Islet precursor cell (in vitro differentiated cells): ENCODE results near the gene AEN.
"Not testable (repeated sequence)": the region's sequence is repeated elsewhere in the genome, so short reads cannot be mapped to it uniquely, and the experiment has no call there.

ENCODE experiments used
- DNase-seq: peaks from one replicate; pipeline ENCODE4 v3.0.0-alpha.2; 2018

Gene AEN

GRCh38 chr15:88634449-88634848, 13.3 kb downstream of the AEN start:
- no peak for DNase-seq

GRCh38 chr15:88635318-88635717, 14.2 kb downstream of the AEN start:
- no peak for DNase-seq

DNA sequence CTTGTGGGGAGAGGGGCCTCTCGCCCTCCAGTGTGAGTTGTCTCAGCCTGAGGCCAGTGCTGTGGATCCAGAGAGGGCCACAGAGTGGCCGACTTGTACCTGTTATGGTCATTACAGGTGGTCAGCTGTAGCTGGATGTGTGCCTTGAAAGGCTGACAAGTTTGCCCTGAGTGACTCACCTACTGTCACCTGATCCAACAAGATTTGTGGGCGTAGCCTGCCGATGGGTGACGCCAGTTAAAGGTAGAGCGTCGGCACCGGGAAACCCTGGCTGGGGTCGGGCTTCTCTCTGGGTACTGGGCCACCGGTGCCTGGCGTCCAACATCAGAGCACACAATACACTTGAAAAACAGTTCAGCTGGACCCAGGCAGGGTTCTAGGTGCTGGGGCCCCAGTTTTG, 14.9 kb downstream of the AEN start:
- DNase-seq: peak; percentile 87

GRCh38 chr15:88636654-88637053, 15.5 kb downstream of the AEN start:
- no peak for DNase-seq

DNA sequence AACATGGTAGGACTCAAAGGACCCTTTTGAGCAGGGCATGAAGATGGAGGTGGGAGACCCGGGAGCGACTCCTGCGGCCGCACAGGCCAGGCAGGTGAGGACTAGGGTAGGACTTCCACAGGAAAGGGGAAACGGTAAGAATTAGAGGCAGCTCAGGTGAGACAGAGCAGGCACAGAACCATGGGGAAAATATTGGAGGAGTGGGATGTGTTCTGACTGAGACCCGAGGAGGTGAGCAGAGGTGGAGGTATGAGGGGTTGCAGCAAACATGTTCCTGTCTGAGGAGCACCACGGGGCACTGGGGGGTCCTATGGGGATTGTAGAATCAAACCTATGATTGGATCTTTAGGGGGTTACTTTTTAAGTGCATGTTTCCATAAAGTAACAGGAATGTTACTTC, 16.3 kb downstream of the AEN start:
- no peak for DNase-seq

GRCh38 chr15:88637841-88638625, 16.9 kb downstream of the AEN start:
- no peak for DNase-seq

DNA sequence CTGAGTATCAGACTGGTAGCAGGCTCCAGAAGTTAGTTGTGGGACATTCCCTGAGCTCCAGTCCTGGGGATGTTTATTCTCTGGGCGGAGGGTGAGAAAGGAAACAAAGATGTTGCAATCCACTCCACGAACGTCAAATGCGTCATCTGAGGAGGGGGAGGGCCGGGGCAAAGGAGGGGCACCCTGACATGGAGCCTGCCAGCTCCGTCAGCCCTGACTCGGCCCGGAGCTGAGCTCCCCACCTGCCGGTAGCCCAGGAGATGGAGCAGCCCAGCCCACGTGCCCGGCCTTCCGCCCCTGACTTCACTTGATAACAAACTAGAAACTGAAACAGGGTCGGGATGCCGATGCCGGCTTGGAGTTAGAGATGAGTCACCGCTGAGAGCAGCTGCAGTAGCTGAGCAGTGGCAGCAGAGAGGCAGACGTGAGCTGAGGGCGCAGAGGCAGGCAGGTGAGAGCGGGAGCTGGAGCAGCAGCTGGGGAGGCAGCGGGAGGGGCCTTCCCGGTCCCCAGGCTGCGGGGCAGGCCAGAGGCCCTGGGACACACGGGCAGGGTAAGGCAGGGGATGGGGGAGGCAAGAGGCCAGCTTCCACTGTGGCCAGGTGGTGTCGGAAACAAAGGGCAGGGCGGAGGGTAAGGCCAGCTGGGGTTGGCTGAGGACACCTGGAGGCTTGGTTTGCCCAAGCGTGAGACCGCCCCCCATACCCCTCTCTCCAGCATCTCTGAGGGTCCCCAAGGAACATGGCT, 17.7 kb downstream of the AEN start, which contains the start of gene ISG20:
Gene ISG20 (plus strand): TSS at position 391 of the 747 bp plus-strand sequence. CDS start 351 bp downstream, at position 742.
- DNase-seq: peak; percentile 99

DNA sequence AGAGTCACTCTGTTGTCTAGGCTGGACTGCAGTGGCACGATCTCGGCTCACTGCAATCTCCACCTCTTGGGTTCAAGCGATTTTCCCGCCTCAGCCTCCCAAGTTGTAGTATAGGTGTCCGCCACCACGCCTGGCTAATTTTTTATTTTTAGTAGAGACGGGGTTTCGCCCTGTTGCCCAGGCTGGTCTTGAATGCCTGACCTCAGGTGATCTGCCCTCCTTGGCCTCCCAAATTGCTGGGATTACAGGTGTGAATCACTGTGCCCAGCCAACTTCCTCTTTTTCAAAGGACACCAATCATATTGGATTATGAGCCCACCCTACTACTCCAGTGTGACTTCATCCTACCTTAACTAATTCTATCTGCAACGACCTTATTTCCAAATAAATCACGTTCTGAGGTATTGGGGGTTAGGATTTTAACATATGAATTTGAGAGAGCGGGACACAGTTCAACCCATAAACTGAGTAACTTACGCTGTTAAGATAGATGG, 20.9 kb downstream of the AEN start:
- DNase-seq: no peak

DNA sequence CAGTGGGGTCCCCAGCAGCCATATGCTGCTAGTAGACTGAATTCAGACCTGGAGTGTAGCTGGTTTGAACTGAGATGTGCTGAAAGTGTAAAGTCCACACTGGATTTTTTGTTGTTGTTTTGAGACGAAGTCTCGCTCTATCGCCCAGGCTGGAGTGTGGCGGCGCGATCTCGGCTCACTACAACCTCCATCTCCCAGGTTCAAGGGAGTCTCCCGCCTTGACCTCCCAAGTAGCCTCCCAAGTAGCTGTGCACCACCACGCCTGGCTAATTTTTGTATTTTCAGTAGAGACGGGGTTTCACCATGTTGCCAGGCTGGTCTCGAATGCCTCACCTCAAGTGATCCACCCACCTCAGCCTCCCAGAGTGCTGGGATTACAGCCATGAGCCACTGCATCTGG, 21.4 kb downstream of the AEN start:
- not testable (repeated sequence) for DNase-seq

GRCh38 chr15:88644741-88645140, 23.6 kb downstream of the AEN start:
- no peak for DNase-seq

DNA sequence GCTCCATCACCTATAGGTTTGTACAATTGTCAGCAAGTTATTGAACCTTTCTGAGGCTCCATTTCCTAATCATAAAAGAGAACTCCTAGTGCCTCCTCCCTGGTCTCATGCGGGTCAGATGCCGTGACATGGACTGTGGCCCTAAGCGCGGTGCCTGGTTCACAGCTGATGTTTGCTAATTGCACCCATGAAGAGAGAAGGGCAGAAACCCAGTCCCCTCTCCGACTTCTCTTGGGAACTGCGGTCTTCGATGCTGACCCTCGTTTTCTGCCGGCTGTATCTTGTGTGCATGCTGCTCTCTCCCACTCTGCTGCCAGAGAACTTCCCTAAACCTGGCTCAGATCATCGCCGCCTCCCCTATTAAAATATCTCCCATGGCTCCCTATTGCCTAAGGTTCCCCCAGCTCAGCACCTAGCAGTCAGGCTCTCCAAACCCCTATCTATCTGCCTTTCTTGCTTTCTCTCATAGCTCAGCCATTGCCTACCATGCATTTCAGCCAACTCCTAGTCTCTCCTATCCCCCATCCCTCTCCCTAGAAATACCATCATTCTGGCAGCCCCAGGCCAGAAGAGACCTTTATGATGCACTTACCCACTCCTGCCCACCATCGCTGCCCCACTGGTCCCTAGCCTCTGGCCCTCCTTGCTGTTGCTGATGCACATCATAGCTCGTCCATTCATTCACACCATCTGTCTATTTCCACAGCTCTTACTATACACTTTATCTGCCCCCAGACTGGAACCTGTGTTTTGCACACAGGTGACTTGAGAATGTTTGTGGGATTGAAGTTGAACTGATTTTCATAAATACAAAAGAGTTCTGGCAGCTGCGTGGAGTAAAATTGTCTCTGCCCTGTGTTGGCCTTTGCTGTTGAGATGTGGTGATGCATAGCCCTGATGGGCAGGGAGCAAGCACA, 24.3 kb downstream of the AEN start:
- DNase-seq: no peak

DNA sequence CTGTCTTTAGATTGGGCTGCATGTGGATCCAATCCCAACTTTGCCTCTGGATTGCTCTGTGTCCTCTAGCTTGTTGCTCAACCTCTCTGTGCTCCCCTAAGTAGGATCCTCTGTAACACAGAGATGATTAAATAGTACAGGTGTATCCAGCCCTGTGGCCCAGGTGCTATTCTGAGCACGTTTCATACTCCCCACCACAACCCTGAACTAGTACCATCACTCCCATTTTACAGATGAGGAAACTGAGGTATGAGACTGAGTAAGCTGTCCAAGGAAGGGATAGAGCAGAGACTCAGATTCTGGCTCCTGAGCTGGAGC, 24.9 kb downstream of the AEN start:
- no peak for DNase-seq

DNA sequence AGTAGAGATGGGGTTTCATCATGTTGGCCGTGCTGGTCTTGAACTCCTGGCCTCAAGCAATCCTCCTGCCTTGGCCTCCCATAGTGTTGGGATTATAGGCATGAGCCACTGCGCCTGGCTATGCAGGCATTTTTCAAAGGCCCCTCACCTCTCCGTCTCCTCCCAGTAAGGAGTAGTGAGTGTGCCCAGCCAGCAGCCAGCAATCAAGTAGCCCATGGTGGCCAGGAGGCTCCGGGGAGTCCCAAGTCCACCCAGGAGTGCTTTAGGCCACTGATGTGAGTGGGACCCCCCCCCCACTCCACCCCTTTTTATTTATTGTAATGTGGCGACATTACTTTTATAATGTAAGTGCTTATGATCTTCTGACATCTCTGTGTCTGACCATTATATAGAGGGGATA, 25.8 kb downstream of the AEN start:
- DNase-seq: no peak

DNA sequence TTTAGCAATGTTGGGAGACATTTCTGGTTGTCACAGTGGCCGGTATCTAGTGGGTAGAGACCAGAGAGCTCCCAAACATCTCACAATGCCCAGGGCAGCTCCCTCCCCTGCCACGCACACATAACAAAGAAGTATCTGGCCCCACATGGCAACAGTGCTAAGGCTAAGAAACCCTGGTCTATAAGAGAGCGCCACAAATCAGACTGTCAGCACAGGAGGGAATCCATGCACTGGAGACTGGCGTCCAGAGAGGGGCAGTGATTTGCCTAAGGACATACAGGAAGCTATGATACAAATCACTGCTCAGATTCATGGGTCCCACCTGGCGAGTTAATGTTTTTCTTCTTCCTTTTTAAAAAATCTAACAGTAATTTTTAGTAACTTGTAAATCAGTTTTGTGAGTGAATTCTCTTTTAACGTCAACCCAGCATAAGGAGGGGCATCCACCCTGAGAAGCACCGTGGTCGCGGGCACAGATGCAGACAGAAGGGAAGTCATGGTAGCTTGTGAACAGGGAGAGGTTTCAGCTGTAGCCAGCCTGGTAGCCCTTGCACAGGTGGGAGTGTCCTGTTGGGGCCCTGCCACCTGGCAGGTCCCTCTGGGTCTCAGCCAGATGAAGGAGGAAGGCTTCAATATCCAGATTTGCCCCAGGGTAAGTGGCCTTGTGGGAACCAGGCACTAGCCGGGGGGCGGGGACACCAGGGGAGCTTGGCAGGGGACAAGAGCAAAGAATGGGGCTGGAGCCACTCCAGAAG, 26.4 kb downstream of the AEN start:
- DNase-seq: no peak

DNA sequence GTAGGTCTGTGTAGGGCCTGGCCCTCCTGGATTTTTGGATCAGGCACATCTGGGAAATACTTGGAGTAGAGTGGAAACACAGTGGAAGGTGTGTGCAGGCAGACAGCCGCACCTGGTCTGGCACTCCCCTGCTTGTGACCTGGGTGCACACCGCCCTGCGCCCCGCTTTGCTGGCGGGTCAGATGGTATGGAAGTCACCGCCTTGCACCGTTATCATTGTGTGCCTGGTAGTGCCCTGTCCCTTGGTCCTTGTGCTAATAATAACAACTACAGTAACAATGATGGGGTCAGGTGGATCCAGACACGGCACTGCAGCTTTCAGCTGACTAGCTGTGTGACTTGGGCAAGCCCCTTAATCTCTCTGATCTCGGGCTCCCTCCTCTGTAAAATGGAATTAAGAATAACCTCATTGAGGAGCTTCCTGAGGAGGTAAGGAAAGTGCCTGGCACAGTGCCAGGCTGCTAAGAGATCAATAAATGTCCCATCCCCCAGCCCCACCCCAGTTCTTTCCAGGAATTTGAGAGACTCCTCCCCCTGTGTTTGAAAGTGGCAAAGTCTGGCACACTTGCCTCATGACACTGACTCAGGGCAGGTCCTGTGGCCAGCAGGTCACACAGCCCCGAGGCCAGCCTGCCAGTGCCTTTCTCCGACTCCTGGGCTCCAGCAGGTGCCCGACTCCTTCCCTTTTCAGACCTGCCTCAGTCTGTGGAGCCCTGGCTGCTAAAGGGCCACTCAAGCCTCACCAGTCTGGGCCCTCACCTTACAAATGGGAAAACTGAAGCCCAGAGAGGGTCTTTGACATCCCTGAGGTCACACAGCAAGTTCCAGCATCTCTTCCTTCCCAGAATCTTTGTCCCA, 27.4 kb downstream of the AEN start:
- no peak for DNase-seq

- DNase-seq: peak; percentile 93
These were observed 28.2 kb downstream of the AEN start for GRCh38 chr15:88649286-88649733.

DNA sequence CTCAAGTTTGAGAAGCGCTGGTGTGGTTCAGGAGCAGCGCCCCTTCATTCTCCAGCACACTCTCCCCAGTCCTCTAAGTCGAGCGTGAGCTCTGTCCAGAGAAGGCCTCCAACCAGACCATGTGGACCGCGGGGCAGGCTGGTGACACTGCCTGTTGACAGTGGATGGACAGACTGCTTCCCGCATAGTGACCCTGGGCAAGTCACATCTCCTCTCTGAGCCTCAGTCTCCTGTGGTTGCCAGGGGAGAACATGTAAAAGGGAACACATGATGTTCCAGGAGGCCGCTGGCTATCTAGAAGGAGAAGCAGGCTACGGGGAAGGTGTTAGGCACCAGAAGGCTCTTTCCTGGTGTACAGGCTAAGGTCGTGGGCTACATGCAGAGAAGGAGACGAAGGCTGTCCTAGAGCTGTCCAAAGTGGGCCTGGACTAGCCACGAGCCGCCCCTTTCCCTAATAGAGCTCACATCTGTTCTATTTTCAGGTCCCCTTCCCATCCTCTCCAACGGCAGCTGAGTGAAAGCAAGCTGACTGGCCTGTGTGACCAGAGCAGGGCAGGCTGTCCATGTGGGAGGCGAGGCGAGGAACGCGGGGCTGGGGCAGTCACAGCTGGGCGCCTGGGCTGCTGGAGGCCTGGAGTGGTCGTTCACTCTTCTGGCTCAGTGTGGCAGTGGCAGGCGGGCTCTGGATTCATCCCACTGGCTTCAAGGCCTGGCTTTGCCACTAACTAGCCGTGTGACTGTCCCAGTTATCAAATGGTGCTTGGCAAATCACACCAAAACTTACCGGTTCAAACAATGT, 28.8 kb downstream of the AEN start:
- DNase-seq: no peak

GRCh38 chr15:88650556-88650955, 29.4 kb downstream of the AEN start:
- no peak for DNase-seq

DNA sequence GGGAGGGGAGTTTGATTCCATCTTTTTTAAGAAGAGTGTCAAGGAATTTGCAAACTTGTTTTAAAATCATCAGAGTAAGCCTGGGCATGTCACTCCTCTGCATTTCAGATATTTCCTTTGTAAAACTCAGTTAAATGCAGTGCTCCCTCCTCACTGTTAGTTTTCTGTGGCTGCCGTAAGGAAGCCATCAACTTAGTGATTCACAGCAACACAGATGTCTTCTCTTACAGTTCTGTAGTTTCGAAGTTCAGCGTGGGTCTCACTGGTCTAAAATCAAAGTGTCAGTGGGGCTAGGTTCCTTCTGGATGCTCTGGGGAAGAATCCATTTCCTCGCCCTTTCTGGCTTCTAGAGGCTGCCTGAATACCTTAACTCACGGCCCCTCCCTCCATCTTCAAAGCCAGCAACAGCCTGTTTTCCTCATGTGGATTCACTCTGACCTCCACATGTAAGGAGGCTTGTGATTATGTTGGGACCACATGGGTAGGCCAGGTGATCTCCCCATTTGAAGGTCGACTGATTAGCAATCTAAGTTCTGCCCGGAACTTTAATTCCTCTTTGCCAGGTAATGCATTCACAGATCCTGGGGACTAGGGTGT, 30.1 kb downstream of the AEN start:
- DNase-seq: no peak

GRCh38 chr15:88651971-88652370, 30.8 kb downstream of the AEN start:
- no peak for DNase-seq
